ENCODE data around the gene KRT4. TPM values are rescaled to one million over a fixed set of nuclear protein-coding genes. Genes with fewer than 3 reads are reported as not detected.

Gene KRT4
- total RNA-seq, 6 experiments from 2014 or later, result 0.18 to 0.31 (median 0.30) TPM; not detected in 2

DNA sequence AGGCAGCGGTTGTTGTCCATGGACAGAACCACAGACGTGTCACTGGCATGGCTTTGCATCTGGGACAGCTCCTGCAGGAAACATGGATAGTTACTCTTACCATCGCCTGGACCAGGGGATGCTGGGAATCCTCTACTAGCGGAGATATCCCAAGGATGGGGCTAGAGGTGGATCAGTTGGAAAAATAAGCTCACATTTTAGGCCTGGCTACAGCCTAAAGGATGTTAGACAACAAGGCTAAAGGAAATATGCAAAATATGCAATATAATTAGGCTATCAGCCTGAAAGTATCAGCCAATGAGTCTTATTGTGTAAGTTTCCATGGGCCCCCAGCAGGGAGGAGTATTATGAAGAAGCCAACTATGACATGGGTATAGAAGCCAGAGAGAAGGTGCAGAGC, 41.7 kb downstream of the KRT4 start:
- DNase-seq, result no peak
- no peaks in the 10 kb centered on the region for H3K4me1 Mint-ChIP-seq (ENCODE audit: low read depth)
- H3K27ac Mint-ChIP-seq, result no peak overlapping the region
- H3K9me3 Mint-ChIP-seq, result no peaks in the 10 kb centered on the region
- H3K4me3 Mint-ChIP-seq, result no peak overlapping the region
- H3K36me3 Mint-ChIP-seq (ENCODE audit: low read depth), result no peaks in the 10 kb centered on the region
- TF ChIP-seq, protein P1, sequence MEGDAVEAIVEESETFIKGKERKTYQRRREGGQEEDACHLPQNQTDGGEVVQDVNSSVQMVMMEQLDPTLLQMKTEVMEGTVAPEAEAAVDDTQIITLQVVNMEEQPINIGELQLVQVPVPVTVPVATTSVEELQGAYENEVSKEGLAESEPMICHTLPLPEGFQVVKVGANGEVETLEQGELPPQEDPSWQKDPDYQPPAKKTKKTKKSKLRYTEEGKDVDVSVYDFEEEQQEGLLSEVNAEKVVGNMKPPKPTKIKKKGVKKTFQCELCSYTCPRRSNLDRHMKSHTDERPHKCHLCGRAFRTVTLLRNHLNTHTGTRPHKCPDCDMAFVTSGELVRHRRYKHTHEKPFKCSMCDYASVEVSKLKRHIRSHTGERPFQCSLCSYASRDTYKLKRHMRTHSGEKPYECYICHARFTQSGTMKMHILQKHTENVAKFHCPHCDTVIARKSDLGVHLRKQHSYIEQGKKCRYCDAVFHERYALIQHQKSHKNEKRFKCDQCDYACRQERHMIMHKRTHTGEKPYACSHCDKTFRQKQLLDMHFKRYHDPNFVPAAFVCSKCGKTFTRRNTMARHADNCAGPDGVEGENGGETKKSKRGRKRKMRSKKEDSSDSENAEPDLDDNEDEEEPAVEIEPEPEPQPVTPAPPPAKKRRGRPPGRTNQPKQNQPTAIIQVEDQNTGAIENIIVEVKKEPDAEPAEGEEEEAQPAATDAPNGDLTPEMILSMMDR (IDR thresholded peaks at IDR 0.05), result no peak
- H3K27me3 Mint-ChIP-seq (ENCODE audit: insufficient read depth), result peaks cover 53% of the 10 kb centered on the region

DNA sequence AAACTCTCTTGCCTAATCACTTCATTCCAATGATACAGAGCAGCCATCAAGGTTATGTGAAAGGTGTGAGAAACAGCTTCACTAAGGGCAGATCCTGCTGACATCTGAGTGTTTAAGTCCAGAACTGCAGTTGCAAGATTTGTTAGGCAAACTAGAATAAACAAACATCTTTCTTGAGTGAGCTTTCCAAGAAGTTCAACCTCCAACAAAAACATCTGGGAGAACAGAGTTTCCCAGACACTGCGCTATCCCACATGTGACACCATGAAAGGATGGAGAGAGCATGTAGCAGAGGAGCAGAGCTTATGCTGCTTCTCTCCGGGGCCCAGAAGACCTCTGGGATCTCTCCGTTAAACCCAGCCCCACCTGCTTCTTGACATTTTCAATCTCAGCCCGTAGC, 42.4 kb downstream of the KRT4 start:
- Mint-ChIP-seq H3K27me3 (ENCODE audit: insufficient read depth) (peaks cover 51% of the 10 kb centered on the region), H3K4me1 (ENCODE audit: low read depth) (no peaks in the 10 kb centered on the region), H3K36me3 (ENCODE audit: low read depth) (no peaks in the 10 kb centered on the region), H3K9me3 (no peaks in the 10 kb centered on the region), H3K4me3 (no peak overlapping the region), H3K27ac (no peak overlapping the region)
- TF ChIP-seq, protein P1 (IDR thresholded peaks at IDR 0.05), result no peak
- DNase-seq, result no peak

DNA sequence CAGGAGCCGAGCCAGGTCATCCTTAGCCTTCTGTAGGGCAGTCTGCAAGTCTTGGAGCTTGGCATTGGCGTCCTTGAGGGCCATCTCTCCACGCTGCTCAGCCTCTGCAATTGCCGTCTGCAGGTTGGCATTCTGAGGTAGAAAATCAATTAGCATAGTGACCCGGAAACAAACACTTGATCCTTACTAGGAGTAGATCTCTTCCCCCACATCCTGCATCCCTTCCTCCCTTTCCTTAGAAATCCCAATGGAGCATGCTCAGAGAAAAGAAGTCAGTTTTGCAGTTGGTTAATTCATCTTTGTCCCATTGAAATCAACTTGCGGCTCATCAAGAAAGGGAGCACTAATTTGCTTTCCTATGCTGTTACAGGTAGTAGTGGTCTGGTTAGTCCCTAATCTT, 42.8 kb downstream of the KRT4 start:
- Mint-ChIP-seq H3K27me3 (ENCODE audit: insufficient read depth) (peaks cover 51% of the 10 kb centered on the region), H3K4me1 (ENCODE audit: low read depth) (no peaks in the 10 kb centered on the region), H3K36me3 (ENCODE audit: low read depth) (no peaks in the 10 kb centered on the region), H3K4me3 (no peak overlapping the region), H3K27ac (no peak overlapping the region), H3K9me3 (no peaks in the 10 kb centered on the region)
- no peak for DNase-seq
- TF ChIP-seq, protein P1 (IDR thresholded peaks at IDR 0.05), result no peak

DNA sequence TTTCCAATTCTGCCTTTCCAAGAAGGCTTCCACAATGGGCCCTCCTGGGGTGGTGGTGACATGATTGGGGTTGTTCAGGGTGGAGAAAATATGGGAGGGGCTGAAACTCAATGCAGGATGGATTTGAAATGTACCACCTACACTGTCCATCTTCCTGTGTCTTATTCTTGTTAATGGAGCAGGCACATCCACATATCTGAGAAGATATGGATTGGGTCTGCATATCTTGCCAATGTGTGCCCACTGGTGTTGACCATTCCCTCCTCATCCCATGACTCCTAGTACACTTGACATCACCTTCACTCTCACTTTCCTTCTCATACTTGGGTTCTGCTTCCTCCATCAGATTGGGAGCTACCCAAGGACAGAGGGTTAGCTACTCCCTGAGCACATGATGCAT, 44.0 kb downstream of the KRT4 start:
- H3K4me3 Mint-ChIP-seq, result no peak overlapping the region
- TF ChIP-seq, protein P1 (IDR thresholded peaks at IDR 0.05), result no peak
- no peaks in the 10 kb centered on the region for H3K4me1 Mint-ChIP-seq (ENCODE audit: low read depth)
- H3K9me3 Mint-ChIP-seq, result no peaks in the 10 kb centered on the region
- DNase-seq, result no peak
- H3K36me3 Mint-ChIP-seq (ENCODE audit: low read depth), result no peaks in the 10 kb centered on the region
- peaks cover 52% of the 10 kb centered on the region for H3K27me3 Mint-ChIP-seq (ENCODE audit: insufficient read depth)
- H3K27ac Mint-ChIP-seq, result no peak overlapping the region

DNA sequence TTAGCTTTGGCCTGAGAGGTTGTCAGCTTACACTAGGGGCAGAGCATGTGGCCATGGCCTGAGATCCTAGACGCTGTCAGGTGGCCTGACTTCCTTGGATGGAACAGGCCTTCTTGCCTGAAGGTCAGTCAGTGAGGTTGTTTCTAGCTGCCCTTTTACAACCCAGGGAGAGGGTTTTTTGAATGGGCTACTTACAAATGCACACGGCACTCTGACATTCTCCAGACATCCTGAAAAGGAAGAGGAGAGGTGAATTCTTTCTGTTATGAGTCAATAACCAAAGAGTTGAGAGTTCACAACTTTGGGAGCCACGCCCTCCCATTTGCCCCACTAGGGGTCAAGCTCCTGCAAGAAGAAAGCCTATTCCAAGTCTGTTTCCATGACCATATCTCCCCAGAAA, 44.6 kb downstream of the KRT4 start:
- TF ChIP-seq, protein P1 (IDR thresholded peaks at IDR 0.05), result no peak
- Mint-ChIP-seq H3K27ac (no peak overlapping the region), H3K27me3 (ENCODE audit: insufficient read depth) (peaks cover 54% of the 10 kb centered on the region), H3K4me1 (ENCODE audit: low read depth) (no peaks in the 10 kb centered on the region), H3K9me3 (no peaks in the 10 kb centered on the region), H3K36me3 (ENCODE audit: low read depth) (no peaks in the 10 kb centered on the region), H3K4me3 (no peak overlapping the region)
- DNase-seq, result no peak

Data from HFFc6 (cell line).